ENCODE measurements around the gene HNRNPR.

DNA sequence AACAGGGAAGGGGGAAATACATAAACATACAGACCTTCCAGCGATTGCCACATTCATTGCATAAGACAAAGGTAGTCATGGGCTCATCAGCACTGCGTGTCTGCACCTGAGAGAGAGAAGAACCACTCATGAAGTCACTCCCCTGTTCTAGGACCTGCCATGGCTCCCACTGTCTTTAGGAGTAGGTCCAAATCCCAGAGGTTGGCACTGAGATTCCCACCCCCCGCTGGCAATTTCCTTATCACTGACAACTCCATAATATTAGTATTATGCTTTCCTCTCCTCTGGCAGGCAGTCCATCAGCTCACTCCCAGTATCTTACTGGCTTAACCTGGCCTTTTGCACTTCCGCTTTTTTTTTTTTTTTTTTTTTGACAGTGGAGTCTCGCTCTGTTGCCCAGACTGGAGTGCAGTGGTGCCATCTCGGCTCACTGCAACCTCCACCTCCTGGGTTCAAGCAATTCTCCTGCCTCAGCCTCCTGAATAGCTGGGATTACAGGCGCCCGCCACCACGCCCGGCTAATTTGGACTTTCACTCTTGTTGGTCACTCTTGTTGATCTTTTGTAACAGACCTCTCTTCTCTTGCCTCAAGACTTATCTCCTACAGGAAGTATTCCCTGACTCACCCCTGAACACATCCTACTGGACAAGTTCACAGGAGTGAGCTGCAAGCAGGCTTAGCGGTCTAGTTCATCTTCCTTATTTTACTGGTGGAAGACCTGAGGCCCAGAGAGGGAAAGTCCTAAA, 40.4 kb upstream of the HNRNPR start:
- TF ChIP-seq POLR2A (IDR thresholded peaks at IDR 0.05) = no peak
- TF ChIP-seq, protein P1, sequence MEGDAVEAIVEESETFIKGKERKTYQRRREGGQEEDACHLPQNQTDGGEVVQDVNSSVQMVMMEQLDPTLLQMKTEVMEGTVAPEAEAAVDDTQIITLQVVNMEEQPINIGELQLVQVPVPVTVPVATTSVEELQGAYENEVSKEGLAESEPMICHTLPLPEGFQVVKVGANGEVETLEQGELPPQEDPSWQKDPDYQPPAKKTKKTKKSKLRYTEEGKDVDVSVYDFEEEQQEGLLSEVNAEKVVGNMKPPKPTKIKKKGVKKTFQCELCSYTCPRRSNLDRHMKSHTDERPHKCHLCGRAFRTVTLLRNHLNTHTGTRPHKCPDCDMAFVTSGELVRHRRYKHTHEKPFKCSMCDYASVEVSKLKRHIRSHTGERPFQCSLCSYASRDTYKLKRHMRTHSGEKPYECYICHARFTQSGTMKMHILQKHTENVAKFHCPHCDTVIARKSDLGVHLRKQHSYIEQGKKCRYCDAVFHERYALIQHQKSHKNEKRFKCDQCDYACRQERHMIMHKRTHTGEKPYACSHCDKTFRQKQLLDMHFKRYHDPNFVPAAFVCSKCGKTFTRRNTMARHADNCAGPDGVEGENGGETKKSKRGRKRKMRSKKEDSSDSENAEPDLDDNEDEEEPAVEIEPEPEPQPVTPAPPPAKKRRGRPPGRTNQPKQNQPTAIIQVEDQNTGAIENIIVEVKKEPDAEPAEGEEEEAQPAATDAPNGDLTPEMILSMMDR (IDR thresholded peaks at IDR 0.05) = no peak
